HG03439 (cell line): ENCODE results near the gene CORIN.
"Not testable (repeated sequence)": the region's sequence is repeated elsewhere in the genome, so short reads cannot be mapped to it uniquely, and the experiment has no call there.

Experiments
- ATAC-seq: cut with Tn5 transposase; IDR thresholded peaks from one replicate; pipeline ENCODE4 v1.9.1; 2021; ENCODE audit warnings: mild to moderate bottlenecking, moderate library complexity; ENCODE audit not compliant: unreplicated experiment

The CORIN gene

DNA sequence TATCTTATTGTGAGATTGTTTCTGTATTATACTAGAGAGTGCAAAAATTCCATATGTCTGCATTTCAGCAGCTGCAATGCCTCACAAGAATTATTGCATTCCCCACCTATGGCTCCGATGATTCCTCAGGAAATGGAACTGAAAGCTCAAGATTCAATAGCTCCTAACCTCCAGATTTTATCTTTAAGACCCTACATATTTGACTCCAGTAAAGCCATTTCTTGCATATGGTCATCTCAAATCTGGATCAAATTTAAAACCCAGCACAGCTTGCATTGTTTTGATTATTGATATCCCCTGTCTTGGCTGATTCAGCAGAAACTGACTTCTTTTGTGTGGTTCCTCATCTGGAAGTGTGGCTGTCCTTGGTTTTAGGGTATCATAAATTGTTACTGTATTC, 142.6 kb downstream of the CORIN start:
- no peak for ATAC-seq

DNA sequence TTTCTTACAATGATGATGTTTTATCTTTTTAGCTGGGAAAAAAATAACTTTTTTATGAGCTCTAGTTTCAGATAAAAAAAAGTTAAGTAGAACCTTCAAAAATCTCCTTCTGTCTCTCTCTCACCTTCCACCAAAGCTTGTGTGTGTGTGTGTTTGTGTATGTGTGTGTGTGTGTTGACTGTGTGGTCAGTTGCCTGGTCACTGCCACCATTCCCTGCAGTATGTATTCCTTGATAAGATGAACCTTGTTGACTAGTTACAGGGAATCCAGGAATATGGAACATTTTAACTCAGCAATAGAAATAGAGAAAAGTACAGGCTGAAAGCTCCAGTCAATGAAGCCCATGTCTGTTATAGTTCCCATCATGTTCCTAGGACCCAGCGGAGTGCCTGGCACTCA, 143.5 kb downstream of the CORIN start:
- no peak for ATAC-seq

- ATAC-seq: no peak
Measured at GRCh38 chr4:47692691-47693090, 145.2 kb downstream of the CORIN start.

DNA sequence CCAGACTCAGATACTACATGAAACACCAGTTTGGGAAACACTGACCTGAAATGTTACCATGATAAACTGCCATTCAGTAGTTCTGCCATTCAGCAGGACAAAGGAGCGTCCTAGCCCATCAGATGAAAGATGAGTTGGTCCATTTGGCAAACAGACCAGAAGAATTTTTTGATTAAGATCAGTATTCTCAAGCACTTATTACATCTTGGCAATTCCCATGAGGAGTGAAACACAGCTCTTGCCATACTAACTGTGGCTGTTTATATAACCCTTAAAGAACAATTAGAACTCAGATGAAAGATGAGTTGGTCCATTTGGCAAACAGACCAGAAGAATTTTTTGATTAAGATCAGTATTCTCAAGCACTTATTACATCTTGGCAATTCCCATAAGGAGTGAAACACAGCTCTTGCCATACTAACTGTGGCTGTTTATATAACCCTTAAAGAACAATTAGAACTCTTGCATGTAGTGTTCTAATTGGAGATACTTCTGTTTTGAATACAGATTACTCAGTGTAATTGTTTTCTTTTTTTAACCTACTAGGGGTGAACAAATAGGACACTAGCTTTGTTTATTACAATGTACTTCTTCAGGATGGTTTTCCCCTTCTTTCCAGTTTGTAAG, 146.0 kb downstream of the CORIN start:
- ATAC-seq: not testable (repeated sequence)

DNA sequence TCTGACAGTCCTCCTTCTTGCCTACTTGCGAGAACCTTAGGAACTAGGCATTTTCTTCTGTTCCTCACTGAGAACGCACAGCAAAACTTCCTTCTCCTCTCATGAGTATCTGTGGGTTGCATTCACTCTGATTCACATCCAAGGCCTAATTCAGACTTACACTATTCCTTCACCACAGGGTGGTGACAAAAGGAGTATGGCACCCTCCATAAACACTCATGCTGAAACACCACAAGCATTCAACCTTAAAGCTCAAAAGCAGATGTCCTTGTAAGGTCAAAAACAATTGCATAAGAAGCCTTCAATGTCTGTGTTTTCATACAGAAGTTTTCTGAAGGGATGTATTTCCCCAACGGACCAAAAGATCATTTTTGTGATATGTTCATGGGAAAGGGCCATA, 147.3 kb downstream of the CORIN start:
- no peak for ATAC-seq

DNA sequence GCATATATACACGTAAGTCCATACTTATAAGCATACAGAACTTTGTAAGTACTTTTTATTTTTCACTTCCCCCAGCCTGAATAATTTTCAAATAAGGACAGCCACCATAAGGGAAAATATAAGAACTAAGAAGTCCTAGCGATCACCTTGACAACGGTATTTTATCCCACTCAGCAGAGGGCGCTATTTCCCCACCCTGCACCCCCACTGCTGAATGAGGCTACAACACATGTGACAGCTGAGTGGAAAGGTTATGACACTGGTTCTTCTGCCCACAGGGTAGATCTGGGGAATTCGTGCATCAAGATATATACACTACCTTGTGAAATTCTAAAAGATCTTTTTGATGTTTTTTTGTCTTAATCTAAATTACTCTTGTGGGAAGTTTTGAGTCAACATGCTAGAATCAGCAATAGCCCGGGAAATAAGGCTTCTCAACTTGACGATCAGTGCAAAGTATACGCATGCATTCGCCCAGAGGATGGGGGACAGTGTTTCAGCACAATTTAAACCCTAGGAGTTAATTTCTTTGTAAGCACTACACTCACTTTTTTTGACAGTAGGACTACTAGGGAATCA, 151.5 kb downstream of the CORIN start:
- no peak for ATAC-seq

- ATAC-seq: no peak
Measured at GRCh38 chr4:47675806-47676205, 162.1 kb downstream of the CORIN start.

GRCh38 chr4:47674144-47674543, 163.7 kb downstream of the CORIN start:
- ATAC-seq: no peak

DNA sequence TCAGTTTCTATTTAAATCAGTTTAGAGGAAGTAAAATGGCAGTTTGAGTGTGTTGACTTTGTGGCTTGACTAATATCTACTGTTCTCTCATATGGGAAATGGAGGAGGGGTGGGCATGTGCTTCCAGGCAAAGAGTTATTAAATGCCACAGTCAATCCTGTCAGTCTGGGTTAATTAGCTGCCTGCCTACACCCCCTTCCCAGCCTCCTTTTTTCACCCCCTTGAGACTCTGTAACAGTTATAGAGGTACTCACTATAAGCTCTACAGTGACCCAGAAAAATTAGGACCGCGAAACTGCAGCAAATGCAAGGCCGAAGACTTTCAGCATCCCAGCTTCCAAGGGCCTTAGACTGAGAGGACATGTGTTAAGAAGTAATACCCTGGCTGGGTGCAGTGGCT, 165.2 kb downstream of the CORIN start:
- ATAC-seq: no peak

- ATAC-seq: no peak
Measured at GRCh38 chr4:47669946-47670345, 167.9 kb downstream of the CORIN start.

DNA sequence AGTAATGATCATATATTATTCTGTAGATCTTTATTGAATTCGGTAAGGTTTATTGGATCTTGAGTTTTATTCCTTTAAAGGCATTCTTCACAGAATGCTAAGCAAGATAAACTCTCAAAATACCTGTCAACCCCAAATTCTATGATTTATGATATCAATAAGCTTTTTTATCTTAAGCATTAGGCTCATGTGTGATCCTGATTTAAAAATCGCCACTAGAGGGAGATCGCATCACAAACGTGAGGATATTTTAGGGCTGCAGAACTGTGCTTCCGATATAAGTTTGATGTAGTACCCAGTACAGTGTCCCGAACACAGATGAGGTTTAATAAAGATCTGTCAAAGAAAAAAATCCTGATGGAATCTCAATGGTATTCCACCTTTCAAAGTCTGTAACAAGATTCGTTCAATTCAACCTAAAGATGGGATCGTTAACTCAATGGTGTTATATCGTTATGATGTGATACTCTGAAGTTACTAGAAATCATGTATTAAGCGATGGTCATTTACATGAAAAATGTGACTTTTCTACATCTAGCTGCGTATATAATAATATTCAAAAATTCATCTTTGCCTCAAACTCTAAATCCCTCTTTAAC, 169.0 kb downstream of the CORIN start:
- no peak for ATAC-seq

DNA sequence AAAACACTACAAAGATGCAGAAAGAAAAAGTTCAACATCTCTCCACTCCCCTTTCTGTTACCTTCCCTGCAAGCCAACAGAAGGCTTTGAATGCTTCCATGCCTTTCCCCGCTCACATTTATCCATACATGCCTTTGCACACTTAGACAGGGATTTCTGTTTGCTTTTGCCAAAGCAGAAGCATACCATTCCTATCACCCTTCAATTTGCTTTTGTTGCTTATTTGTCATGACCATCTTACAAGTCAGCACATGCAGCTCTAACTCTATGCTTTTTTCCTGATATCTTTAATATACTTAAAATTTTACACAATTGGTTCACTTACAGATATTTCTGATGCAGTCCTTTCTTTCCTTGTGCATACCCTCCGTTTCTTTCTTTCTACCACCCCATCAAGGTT, 169.6 kb downstream of the CORIN start:
- no peak for ATAC-seq

DNA sequence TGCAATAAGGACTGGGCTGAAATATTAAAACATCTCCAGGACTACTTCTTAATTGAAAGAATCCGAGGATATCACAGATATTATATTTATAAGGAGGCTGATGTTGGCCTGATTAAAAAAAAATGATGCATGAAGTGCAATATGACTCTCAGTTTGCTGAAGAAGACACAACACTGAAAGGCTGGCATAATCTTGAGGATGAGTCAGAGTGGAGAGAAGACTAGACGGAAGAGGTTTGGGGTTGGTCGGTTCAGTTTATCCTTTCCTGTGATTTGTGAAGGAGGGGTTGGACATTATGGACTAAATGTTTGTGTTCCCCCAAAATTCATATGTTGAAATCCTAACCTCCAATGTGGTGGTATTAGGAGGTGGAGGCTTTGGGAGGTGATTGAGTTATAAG, 170.3 kb downstream of the CORIN start:
- ATAC-seq: no peak

GRCh38 chr4:47664051-47664826, 173.6 kb downstream of the CORIN start:
- no peak for ATAC-seq

GRCh38 chr4:47662975-47663374, 174.9 kb downstream of the CORIN start:
- ATAC-seq: no peak

- ATAC-seq: no peak
Measured at GRCh38 chr4:47661741-47662140, 176.1 kb downstream of the CORIN start.

DNA sequence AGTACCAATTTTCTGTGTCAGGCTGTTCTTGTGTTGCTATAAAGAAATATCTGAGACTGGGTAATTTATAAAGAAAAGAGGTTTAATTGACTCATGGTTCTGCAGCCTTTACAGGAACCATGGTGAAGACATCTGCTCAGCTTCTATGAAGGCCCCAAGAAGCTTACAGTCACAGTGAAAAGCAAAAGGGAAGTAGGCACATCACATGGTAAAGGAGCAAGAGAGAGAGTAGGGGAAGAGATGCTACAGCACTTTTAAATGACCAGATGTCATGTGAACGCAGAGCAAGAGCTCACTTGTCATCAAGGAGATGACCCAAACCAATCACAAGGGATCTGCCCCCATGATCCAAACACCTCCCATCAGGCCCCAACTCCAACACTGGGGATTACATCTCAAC, 178.5 kb downstream of the CORIN start:
- no peak for ATAC-seq

GRCh38 chr4:47654972-47655693, 182.7 kb downstream of the CORIN start:
- no peak for ATAC-seq

GRCh38 chr4:47652092-47652491, 185.8 kb downstream of the CORIN start:
- no peak for ATAC-seq

GRCh38 chr4:47651231-47651630, 186.6 kb downstream of the CORIN start:
- ATAC-seq: no peak

GRCh38 chr4:47650584-47651130, 187.2 kb downstream of the CORIN start:
- ATAC-seq: no peak
